Keratinocyte (primary cell): ENCODE measurements around the gene OR11L1. TPM values are rescaled to one million over a fixed set of nuclear protein-coding genes. Genes with fewer than 3 reads are reported as not detected.

Experiments
- DNase-seq: peaks from one replicate; pipeline ENCODE4 v3.0.0-alpha.2; 2011; ENCODE audit warnings: low read depth, missing footprints, low spot score
- FAIRE-seq: peaks from 2 replicates; lab custom pipeline; 2011; peaks lifted over from hg19 to GRCh38; lab: Jason Lieb, UNC
- H2AFZ ChIP-seq: 2 replicates; pipeline ENCODE4 v1.6.0; 2012; ENCODE audit warnings: low read length, control low read depth, inconsistent platforms; ENCODE audit not compliant: control insufficient read depth
- H3K27ac ChIP-seq: 2 replicates; pipeline ENCODE4 v1.5.1; 2011; ENCODE audit warnings: low read length; ENCODE audit not compliant: control insufficient read depth, insufficient read depth
- H3K27me3 ChIP-seq: 3 replicates; pipeline ENCODE4 v1.6.0; 2011; ENCODE audit warnings: low read length; ENCODE audit not compliant: control insufficient read depth, insufficient read depth; ENCODE audit errors: extremely low read depth
- H3K36me3 ChIP-seq, 2 experiments: 2 replicates in 1 of 2; 3 replicates in 1 of 2; pipeline ENCODE4 v1.5.1; 2011; ENCODE audit warnings: low read length in 2 of 2, mild to moderate bottlenecking in 1 of 2; ENCODE audit not compliant: control insufficient read depth in 2 of 2, insufficient read depth in 2 of 2; ENCODE audit errors: extremely low read depth in 1 of 2
- H3K4me1 ChIP-seq: 3 replicates; pipeline ENCODE4 v1.5.1; 2011; ENCODE audit warnings: low read length; ENCODE audit not compliant: control insufficient read depth, insufficient read depth; ENCODE audit errors: extremely low read depth
- H3K4me2 ChIP-seq: 3 replicates; pipeline ENCODE4 v1.6.0; 2011; ENCODE audit warnings: low read depth, low read length; ENCODE audit not compliant: control insufficient read depth, insufficient read depth; ENCODE audit errors: extremely low read depth
- H3K4me3 ChIP-seq, 3 experiments: fragments of 200-600 bp in 1 of 3; sonication (generic) in 1 of 3; 2 replicates in 2 of 3; 3 replicates in 1 of 3; pipeline ENCODE4 v1.5.1; 2011 to 2016; ENCODE audit warnings: low read length in 3 of 3, mild to moderate bottlenecking in 3 of 3, control low read depth in 2 of 3, inconsistent platforms in 1 of 3, low read depth in 1 of 3, mixed read lengths in 1 of 3, mixed run types in 1 of 3, moderate library complexity in 1 of 3; ENCODE audit not compliant: control insufficient read depth in 2 of 3, insufficient read depth in 2 of 3; ENCODE audit errors: extremely low read depth in 1 of 3
- H3K79me2 ChIP-seq: 2 replicates; pipeline ENCODE4 v1.6.0; 2012; ENCODE audit warnings: low read length; ENCODE audit not compliant: control insufficient read depth, insufficient read depth
- H3K9ac ChIP-seq: 3 replicates; pipeline ENCODE4 v1.6.0; 2011; ENCODE audit warnings: low read length; ENCODE audit not compliant: control insufficient read depth, insufficient read depth; ENCODE audit errors: extremely low read depth
- H3K9me1 ChIP-seq: 3 replicates; pipeline ENCODE4 v1.6.0; 2011; ENCODE audit warnings: low read length; ENCODE audit not compliant: control insufficient read depth, insufficient read depth; ENCODE audit errors: extremely low read depth
- H3K9me3 ChIP-seq: 2 replicates; pipeline ENCODE4 v1.5.1; 2012; ENCODE audit warnings: low read depth, low read length; ENCODE audit not compliant: control insufficient read depth
- H4K20me1 ChIP-seq: 3 replicates; pipeline ENCODE4 v1.6.0; 2011; ENCODE audit warnings: low read length; ENCODE audit not compliant: control insufficient read depth, insufficient read depth; ENCODE audit errors: extremely low read depth
- EZH2 ChIP-seq: IDR thresholded peaks from one replicate; pipeline ENCODE4 v1.6.1; 2012; ENCODE audit warnings: inconsistent platforms, mild to moderate bottlenecking, low read length, moderate library complexity
- dilution Hi-C: fragments of 300-500 bp; cut with MboI; formaldehyde crosslinking; loops from one replicate; pipeline ENCODE4 v1.7.0; 2020; ENCODE audit warnings: low sequenced_read_pairs; ENCODE audit not compliant: extremely low pct_ligation_motif_present
- polyA plus RNA-seq, 5 experiments: library from polyadenylated mRNA; depleted of rRNA in 3 of 5; stranded (reverse) in 3 of 5; stranded (forward) in 1 of 5; unstranded in 1 of 5; fragments of >200 nt; gene quantifications; 1 replicate in 1 of 5; 2 replicates in 3 of 5; 3 replicates in 1 of 5; pipeline versions ENCODE4 v1.2.1 to v1.2.3, GENCODE V29; 2011 to 2012; ENCODE audit warnings: missing spikeins in 2 of 5, low read depth in 1 of 5, low replicate concordance in 1 of 5
- TF ChIP-seq, protein P1 (sequence below), 3 experiments: IDR thresholded peaks in 1 of 3; conservative IDR thresholded peaks in 1 of 3; optimal IDR thresholded peaks in 1 of 3; 2 replicates in 2 of 3; 3 replicates in 1 of 3; pipeline versions ENCODE3 to v1.5.1; 2011; ENCODE audit warnings: low read length in 3 of 3, mild to moderate bottlenecking in 3 of 3, moderate library complexity in 2 of 3, control low read depth in 1 of 3, inconsistent platforms in 1 of 3; ENCODE audit not compliant: insufficient read depth in 2 of 3; ENCODE audit errors: extremely low read depth in 1 of 3

Gene OR11L1
- polyA plus RNA-seq, 1 donor (not counting 4 experiments of a cell fraction or from before 2014, with no cell fraction given) = not detected

DNA sequence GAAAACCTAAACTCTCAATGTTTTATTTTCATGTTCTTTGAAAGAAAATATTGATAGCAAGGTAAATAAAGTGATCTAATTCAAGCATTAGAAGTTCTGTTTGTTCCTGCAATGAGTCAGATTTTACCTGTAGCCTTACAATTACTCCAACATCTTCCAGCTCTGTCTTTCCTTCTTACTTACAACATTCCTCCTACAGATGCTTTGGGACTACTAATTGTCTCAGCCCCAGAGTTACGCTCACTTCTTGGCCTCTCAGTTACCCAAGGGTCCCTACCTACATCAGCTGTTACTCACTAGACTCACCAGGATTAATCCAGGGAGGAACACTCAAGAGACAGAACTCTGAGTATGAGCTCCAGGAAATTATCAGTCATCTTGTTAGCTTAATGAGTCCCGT lies 44.2 kb downstream of the OR11L1 start:
- no peak overlapping the region for H3K9ac ChIP-seq
- DNase-seq (no peak), FAIRE-seq (no peak)
- dilution Hi-C loops = no loop called here
- no peaks in the 10 kb centered on the region for H3K4me1 ChIP-seq
- H2AFZ ChIP-seq = no peak overlapping the region
- H3K27ac ChIP-seq = no peak overlapping the region
- no peak for TF ChIP-seq EZH2
- TF ChIP-seq, protein P1, sequence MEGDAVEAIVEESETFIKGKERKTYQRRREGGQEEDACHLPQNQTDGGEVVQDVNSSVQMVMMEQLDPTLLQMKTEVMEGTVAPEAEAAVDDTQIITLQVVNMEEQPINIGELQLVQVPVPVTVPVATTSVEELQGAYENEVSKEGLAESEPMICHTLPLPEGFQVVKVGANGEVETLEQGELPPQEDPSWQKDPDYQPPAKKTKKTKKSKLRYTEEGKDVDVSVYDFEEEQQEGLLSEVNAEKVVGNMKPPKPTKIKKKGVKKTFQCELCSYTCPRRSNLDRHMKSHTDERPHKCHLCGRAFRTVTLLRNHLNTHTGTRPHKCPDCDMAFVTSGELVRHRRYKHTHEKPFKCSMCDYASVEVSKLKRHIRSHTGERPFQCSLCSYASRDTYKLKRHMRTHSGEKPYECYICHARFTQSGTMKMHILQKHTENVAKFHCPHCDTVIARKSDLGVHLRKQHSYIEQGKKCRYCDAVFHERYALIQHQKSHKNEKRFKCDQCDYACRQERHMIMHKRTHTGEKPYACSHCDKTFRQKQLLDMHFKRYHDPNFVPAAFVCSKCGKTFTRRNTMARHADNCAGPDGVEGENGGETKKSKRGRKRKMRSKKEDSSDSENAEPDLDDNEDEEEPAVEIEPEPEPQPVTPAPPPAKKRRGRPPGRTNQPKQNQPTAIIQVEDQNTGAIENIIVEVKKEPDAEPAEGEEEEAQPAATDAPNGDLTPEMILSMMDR (optimal IDR thresholded peaks at IDR 0.05 in 1 of 3, IDR thresholded peaks at IDR 0.05 in 1 of 3, conservative IDR thresholded peaks at IDR 0.05 in 1 of 3; ENCODE audit: extremely low read depth in 1 of 3, insufficient read depth in 2 of 3, low read length in 3 of 3) = no peak
- no peaks in the 10 kb centered on the region for H3K79me2 ChIP-seq
- no peaks in the 10 kb centered on the region for H4K20me1 ChIP-seq
- H3K4me3 ChIP-seq = no peak overlapping the region
- no peaks in the 10 kb centered on the region for H3K27me3 ChIP-seq
- H3K9me1 ChIP-seq = no peaks in the 10 kb centered on the region
- no peaks in the 10 kb centered on the region for H3K36me3 ChIP-seq
- H3K9me3 ChIP-seq = no peaks in the 10 kb centered on the region
- no peak overlapping the region for H3K4me2 ChIP-seq

Other genes starting within 250 kb of the OR11L1 start
- not detected in 3 replicates for gene OR2G3, start 236.3 kb downstream of the OR11L1 start, polyA plus RNA-seq
- gene OR13G1, start 162.2 kb downstream of the OR11L1 start, polyA plus RNA-seq = not detected in 3 replicates
- gene OR6F1, start 125.2 kb downstream of the OR11L1 start, polyA plus RNA-seq = not detected in 3 replicates
- not detected in 3 replicates for gene OR14K1, start 103.3 kb downstream of the OR11L1 start, polyA plus RNA-seq
- not detected in 3 replicates for gene OR14A2, start 93.8 kb downstream of the OR11L1 start, polyA plus RNA-seq
- gene OR1C1, start 81.3 kb downstream of the OR11L1 start, polyA plus RNA-seq = not detected in 3 replicates
- not detected in 3 replicates for gene OR14A16, start 17.8 kb downstream of the OR11L1 start, polyA plus RNA-seq
- 0.09 to 0.29 TPM (median 0.14 TPM) in 3 replicates for gene TRIM58, start 15.3 kb upstream of the OR11L1 start, polyA plus RNA-seq
- 0.08 to 0.21 TPM (median 0.18 TPM) in 3 replicates for gene OR2W3, start 53.7 kb upstream of the OR11L1 start, polyA plus RNA-seq
- gene OR2T8, start 78.4 kb upstream of the OR11L1 start, polyA plus RNA-seq = not detected in 3 replicates
- gene OR2AJ1, start 83.0 kb upstream of the OR11L1 start, polyA plus RNA-seq = not detected in 3 replicates
- not detected in 3 replicates for gene OR2L8, start 107.0 kb upstream of the OR11L1 start, polyA plus RNA-seq
- gene OR2AK2, start 123.3 kb upstream of the OR11L1 start, polyA plus RNA-seq = not detected in 3 replicates
- not detected in 3 replicates for gene OR2L5, start 171.8 kb upstream of the OR11L1 start, polyA plus RNA-seq
- gene OR2L2, start 188.2 kb upstream of the OR11L1 start, polyA plus RNA-seq = 0.03 TPM in 1 of 3 replicates, not detected in the others
- not detected in 3 replicates for gene OR2L3, start 204.9 kb upstream of the OR11L1 start, polyA plus RNA-seq